ENCODE results near the gene TRRAP. TPM values are rescaled to one million over a fixed set of nuclear protein-coding genes. Genes with fewer than 3 reads are reported as not detected.

TRRAP gene
- total and polyA plus RNA-seq, 4 donors, result 4.3 to 22.7 (median 10.1) TPM

- TF ChIP-seq FOXA1 (IDR thresholded peaks at IDR 0.05), result no peak
- TF ChIP-seq SP1 (IDR thresholded peaks at IDR 0.05), result no peak
- TF ChIP-seq GABPA (IDR thresholded peaks at IDR 0.05 in 1 of 2, conservative IDR thresholded peaks at IDR 0.05 in 1 of 2), result no peak
- TF ChIP-seq YY1 (IDR thresholded peaks at IDR 0.05), result no peak
- no peak for TF ChIP-seq JUND (IDR thresholded peaks at IDR 0.05)
- no peak for TF ChIP-seq HNF4A (conservative IDR thresholded peaks at IDR 0.05)
Observed at GRCh38 chr7:99034932-99035722, 156.8 kb downstream of the TRRAP start (continued).

GRCh38 chr7:99035723-99036545, 157.6 kb downstream of the TRRAP start:
- Histone ChIP-seq H3K4me3 (ENCODE audit: low read depth in 1 of 3, low read length in 3 of 3) (no peak overlapping the region), H3K4me1 (ENCODE audit: control insufficient read depth in 4 of 4, insufficient read depth in 4 of 4, low read length in 3 of 4) (peaks cover 0 to 28% (median 15%) of the 10 kb centered on the region in 4 donors), H3K36me3 (ENCODE audit: control insufficient read depth in 4 of 4, insufficient read depth in 3 of 4, low read depth in 1 of 4, low read length in 3 of 4) (peaks cover 14 to 68% (median 53%) of the 10 kb centered on the region in 4 donors), H3K9me3 (ENCODE audit: control insufficient read depth in 4 of 4, low read length in 3 of 4) (no peaks in the 10 kb centered on the region), H3K27me3 (ENCODE audit: control insufficient read depth in 4 of 4, insufficient read depth in 4 of 4, low read length in 3 of 4) (no peaks in the 10 kb centered on the region), H3K27ac (ENCODE audit: low read depth in 1 of 2, low read length in 2 of 2) (no peak overlapping the region), H3K9ac (ENCODE audit: low read depth in 1 of 2, low read length in 2 of 2) (no peak overlapping the region)
- 93% methylated on average over 26 of the region's 26 CpGs for WGBS
- TF ChIP-seq FOXA1 (IDR thresholded peaks at IDR 0.05) (no peak), HNF4G (IDR thresholded peaks at IDR 0.05) (no peak), TAF1 (conservative IDR thresholded peaks at IDR 0.05) (no peak), JUND (IDR thresholded peaks at IDR 0.05) (no peak), REST (IDR thresholded peaks at IDR 0.05) (no peak), FOXA2 (IDR thresholded peaks at IDR 0.05) (no peak), EGR1 (IDR thresholded peaks at IDR 0.05; ENCODE audit: low read depth in 2 of 2) (no peak), YY1 (IDR thresholded peaks at IDR 0.05) (no peak), RAD21 (IDR thresholded peaks at IDR 0.05) (no peak), GABPA (IDR thresholded peaks at IDR 0.05 in 1 of 2, conservative IDR thresholded peaks at IDR 0.05 in 1 of 2) (no peak), NR2F2 (IDR thresholded peaks at IDR 0.05) (no peak), HNF4A (conservative IDR thresholded peaks at IDR 0.05) (no peak)
- TF ChIP-seq, protein P1, sequence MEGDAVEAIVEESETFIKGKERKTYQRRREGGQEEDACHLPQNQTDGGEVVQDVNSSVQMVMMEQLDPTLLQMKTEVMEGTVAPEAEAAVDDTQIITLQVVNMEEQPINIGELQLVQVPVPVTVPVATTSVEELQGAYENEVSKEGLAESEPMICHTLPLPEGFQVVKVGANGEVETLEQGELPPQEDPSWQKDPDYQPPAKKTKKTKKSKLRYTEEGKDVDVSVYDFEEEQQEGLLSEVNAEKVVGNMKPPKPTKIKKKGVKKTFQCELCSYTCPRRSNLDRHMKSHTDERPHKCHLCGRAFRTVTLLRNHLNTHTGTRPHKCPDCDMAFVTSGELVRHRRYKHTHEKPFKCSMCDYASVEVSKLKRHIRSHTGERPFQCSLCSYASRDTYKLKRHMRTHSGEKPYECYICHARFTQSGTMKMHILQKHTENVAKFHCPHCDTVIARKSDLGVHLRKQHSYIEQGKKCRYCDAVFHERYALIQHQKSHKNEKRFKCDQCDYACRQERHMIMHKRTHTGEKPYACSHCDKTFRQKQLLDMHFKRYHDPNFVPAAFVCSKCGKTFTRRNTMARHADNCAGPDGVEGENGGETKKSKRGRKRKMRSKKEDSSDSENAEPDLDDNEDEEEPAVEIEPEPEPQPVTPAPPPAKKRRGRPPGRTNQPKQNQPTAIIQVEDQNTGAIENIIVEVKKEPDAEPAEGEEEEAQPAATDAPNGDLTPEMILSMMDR (IDR thresholded peaks at IDR 0.05; ENCODE audit: low read depth, low read length, missing input control), result no peak
- TF ChIP-seq, protein P2, sequence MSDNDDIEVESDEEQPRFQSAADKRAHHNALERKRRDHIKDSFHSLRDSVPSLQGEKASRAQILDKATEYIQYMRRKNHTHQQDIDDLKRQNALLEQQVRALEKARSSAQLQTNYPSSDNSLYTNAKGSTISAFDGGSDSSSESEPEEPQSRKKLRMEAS (IDR thresholded peaks at IDR 0.05), result no peak
- DNase-seq (ENCODE audit: low spot score), result no peak
